Erythroblast (primary cell): ENCODE results near the gene FCHSD2.

Experiments
- GATA1 ChIP-seq: IDR thresholded peaks from 2 replicates; pipeline ENCODE4 v1.6.1; 2011; ENCODE audit warnings: low read depth, mild to moderate bottlenecking, control low read depth, low read length, moderate library complexity
- POLR2A ChIP-seq: IDR thresholded peaks from 2 replicates; pipeline ENCODE4 v1.6.1; 2011; ENCODE audit warnings: mild to moderate bottlenecking, low read length

GRCh38 chr11:72886619-72887018 lies 255.5 kb downstream of the FCHSD2 start:
- TF ChIP-seq POLR2A (no peak), GATA1 (no peak)
